ENCODE measurements around the gene RING1.

- TF ChIP-seq, protein P1, sequence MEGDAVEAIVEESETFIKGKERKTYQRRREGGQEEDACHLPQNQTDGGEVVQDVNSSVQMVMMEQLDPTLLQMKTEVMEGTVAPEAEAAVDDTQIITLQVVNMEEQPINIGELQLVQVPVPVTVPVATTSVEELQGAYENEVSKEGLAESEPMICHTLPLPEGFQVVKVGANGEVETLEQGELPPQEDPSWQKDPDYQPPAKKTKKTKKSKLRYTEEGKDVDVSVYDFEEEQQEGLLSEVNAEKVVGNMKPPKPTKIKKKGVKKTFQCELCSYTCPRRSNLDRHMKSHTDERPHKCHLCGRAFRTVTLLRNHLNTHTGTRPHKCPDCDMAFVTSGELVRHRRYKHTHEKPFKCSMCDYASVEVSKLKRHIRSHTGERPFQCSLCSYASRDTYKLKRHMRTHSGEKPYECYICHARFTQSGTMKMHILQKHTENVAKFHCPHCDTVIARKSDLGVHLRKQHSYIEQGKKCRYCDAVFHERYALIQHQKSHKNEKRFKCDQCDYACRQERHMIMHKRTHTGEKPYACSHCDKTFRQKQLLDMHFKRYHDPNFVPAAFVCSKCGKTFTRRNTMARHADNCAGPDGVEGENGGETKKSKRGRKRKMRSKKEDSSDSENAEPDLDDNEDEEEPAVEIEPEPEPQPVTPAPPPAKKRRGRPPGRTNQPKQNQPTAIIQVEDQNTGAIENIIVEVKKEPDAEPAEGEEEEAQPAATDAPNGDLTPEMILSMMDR (IDR thresholded peaks at IDR 0.05; ENCODE audit: poor library complexity), result no peak
- TF ChIP-seq EZH2 (IDR thresholded peaks at IDR 0.05; ENCODE audit: borderline replicate concordance), result no peak
Measured at GRCh38 chr6:33167374-33168283, 40.7 kb upstream of the RING1 start.
